Loucy (cell line): ENCODE results near the gene PLEKHG5.

Experiments
- H2AFZ ChIP-seq: fragments of 200-600 bp; sonication (generic); 2 replicates; pipeline ENCODE4 v1.6.0; 2016; ENCODE audit warnings: antibody characterized with exemption, mild to moderate bottlenecking, low read length, moderate library complexity
- H3F3A ChIP-seq: fragments of 200-600 bp; 2 replicates; pipeline ENCODE4 v1.6.0; 2016; ENCODE audit warnings: antibody characterized with exemption, low read depth, mild to moderate bottlenecking
- H3K27me3 ChIP-seq: fragments of 200-600 bp; sonication (generic); 2 replicates; pipeline ENCODE4 v1.6.1; 2014; ENCODE audit warnings: low read length, mild to moderate bottlenecking; ENCODE audit not compliant: insufficient read depth, poor library complexity, severe bottlenecking
- H3K36me3 ChIP-seq: fragments of 200-600 bp; sonication (generic); 2 replicates; pipeline ENCODE4 v1.6.1; 2016; ENCODE audit warnings: low read length; ENCODE audit not compliant: insufficient read depth
- H3K4me1 ChIP-seq: fragments of 200-600 bp; sonication (generic); 2 replicates; pipeline ENCODE4 v1.5.1; 2014; ENCODE audit warnings: low read length, mild to moderate bottlenecking; ENCODE audit not compliant: insufficient read depth, poor library complexity, severe bottlenecking
- H3K4me2 ChIP-seq: fragments of 200-600 bp; sonication (generic); 2 replicates; pipeline ENCODE4 v1.6.0; 2014; ENCODE audit warnings: antibody characterized with exemption, low read length, low read depth, mild to moderate bottlenecking; ENCODE audit not compliant: poor library complexity, severe bottlenecking
- H3K4me3 ChIP-seq: fragments of 200-600 bp; sonication (generic); 2 replicates; pipeline ENCODE4 v1.5.1; 2014; ENCODE audit warnings: low read length, mild to moderate bottlenecking, mixed read lengths; ENCODE audit not compliant: poor library complexity, severe bottlenecking
- H3K79me2 ChIP-seq: fragments of 200-600 bp; sonication (generic); 2 replicates; pipeline ENCODE4 v1.6.1; 2014; ENCODE audit warnings: low read length; ENCODE audit not compliant: insufficient read depth
- H3K9ac ChIP-seq: fragments of 200-600 bp; sonication (generic); 2 replicates; pipeline ENCODE4 v1.6.0; 2014; ENCODE audit warnings: mild to moderate bottlenecking, low read depth, low read length, moderate library complexity; ENCODE audit not compliant: poor library complexity, severe bottlenecking
- H3K9me2 ChIP-seq: fragments of 200-600 bp; sonication (generic); replicated peaks from 2 replicates; pipeline ENCODE4 v1.6.1; 2016; ENCODE audit warnings: low read depth, low read length, mixed read lengths
- H3K9me3 ChIP-seq: fragments of 200-600 bp; sonication (generic); 2 replicates; pipeline ENCODE4 v1.6.1; 2014; ENCODE audit warnings: mild to moderate bottlenecking, antibody characterized with exemption, low read length, low read depth; ENCODE audit not compliant: insufficient read depth
- H4K20me1 ChIP-seq: fragments of 200-600 bp; sonication (generic); 2 replicates; pipeline ENCODE4 v1.6.0; 2014; ENCODE audit warnings: antibody characterized with exemption, low read length, mild to moderate bottlenecking; ENCODE audit not compliant: insufficient read depth, poor library complexity, severe bottlenecking
- CTCF ChIP-seq: fragments of 200-600 bp; sonication (generic); conservative IDR thresholded peaks from 2 replicates; pipeline ENCODE4 v1.5.1; 2014; ENCODE audit warnings: mild to moderate bottlenecking, antibody characterized with exemption, low read length
- EZH2phosphoT487 ChIP-seq: fragments of 200-600 bp; IDR thresholded peaks from 2 replicates; pipeline ENCODE4 v1.6.1; 2018; ENCODE audit warnings: antibody characterized with exemption, mild to moderate bottlenecking, moderate library complexity, borderline replicate concordance

The PLEKHG5 gene

GRCh38 chr1:6427441-6428390, 63.8 kb downstream of the PLEKHG5 start:
- Histone ChIP-seq H2AFZ (no peak overlapping the region), H4K20me1 (no peaks in the 10 kb centered on the region), H3K36me3 (no peaks in the 10 kb centered on the region), H3K79me2 (no peaks in the 10 kb centered on the region), H3K4me1 (no peaks in the 10 kb centered on the region), H3K4me3 (no peak overlapping the region), H3K9me3 (no peaks in the 10 kb centered on the region), H3K27me3 (no peaks in the 10 kb centered on the region), H3K9me2 (no peaks in the 10 kb centered on the region), H3F3A (no peaks in the 10 kb centered on the region), H3K9ac (no peak overlapping the region), H3K4me2 (no peak overlapping the region)
- TF ChIP-seq CTCF (no peak), EZH2phosphoT487 (no peak)

- Histone ChIP-seq H3K36me3 (no peaks in the 10 kb centered on the region), H4K20me1 (no peaks in the 10 kb centered on the region), H3F3A (no peaks in the 10 kb centered on the region), H3K79me2 (no peaks in the 10 kb centered on the region), H3K27me3 (no peaks in the 10 kb centered on the region), H3K4me1 (no peaks in the 10 kb centered on the region), H3K4me2 (no peak overlapping the region), H3K9me3 (no peaks in the 10 kb centered on the region), H3K9me2 (no peaks in the 10 kb centered on the region), H3K4me3 (no peak overlapping the region), H3K9ac (no peak overlapping the region), H2AFZ (no peak overlapping the region)
- no peak for TF ChIP-seq EZH2phosphoT487
These were observed 64.5 kb downstream of the PLEKHG5 start for GRCh38 chr1:6426972-6427350.

- Histone ChIP-seq H3K27me3 (no peaks in the 10 kb centered on the region), H3K9me3 (no peaks in the 10 kb centered on the region), H3K4me1 (no peaks in the 10 kb centered on the region), H3K9me2 (no peaks in the 10 kb centered on the region), H3K4me3 (no peak overlapping the region), H3K36me3 (no peaks in the 10 kb centered on the region), H3F3A (no peaks in the 10 kb centered on the region), H3K79me2 (no peaks in the 10 kb centered on the region), H3K4me2 (no peak overlapping the region), H4K20me1 (no peaks in the 10 kb centered on the region), H2AFZ (no peak overlapping the region), H3K9ac (no peak overlapping the region)
- no peak for TF ChIP-seq CTCF
- no peak for TF ChIP-seq EZH2phosphoT487
These were observed 65.0 kb downstream of the PLEKHG5 start for GRCh38 chr1:6426277-6426971.
